Renal pelvis (tissue), 4 donors: ENCODE data around the gene ATP2A2. TPM values are rescaled to one million over a fixed set of nuclear protein-coding genes. Genes with fewer than 3 reads are reported as not detected.
"Not testable (repeated sequence)": the region's sequence is repeated elsewhere in the genome, so short reads cannot be mapped to it uniquely, and the experiment has no call there.

Experiments used
- DNase-seq: peaks from one replicate; pipeline ENCODE4 v3.0.0-alpha.2; 2013
- polyA plus RNA-seq, 3 donors: library from polyadenylated mRNA; unstranded; fragments of 120-200 nt; gene quantifications; one replicate each; pipeline ENCODE4 v1.2.1, GENCODE V29; 2013; ENCODE audit not compliant: insufficient read length in 3 of 3

Gene ATP2A2
- polyA plus RNA-seq, 3 donors = 161 to 167 (median 162) TPM

- DNase-seq = no peak
Observed at GRCh38 chr12:110365489-110366320, 84.7 kb downstream of the ATP2A2 start.

- no peak for DNase-seq
Observed at GRCh38 chr12:110366321-110367142, 85.5 kb downstream of the ATP2A2 start.

GRCh38 chr12:110367181-110367864 lies 86.3 kb downstream of the ATP2A2 start:
- peak; percentile 37 for DNase-seq

- DNase-seq = no peak
Observed at GRCh38 chr12:110369992-110370391, 88.9 kb downstream of the ATP2A2 start.

GRCh38 chr12:110370732-110371231 lies 89.7 kb downstream of the ATP2A2 start:
- no peak for DNase-seq

- no peak for DNase-seq
Observed at GRCh38 chr12:110371408-110372055, 90.5 kb downstream of the ATP2A2 start.

GRCh38 chr12:110372056-110372425 lies 91.0 kb downstream of the ATP2A2 start:
- DNase-seq = no peak

GRCh38 chr12:110373025-110373424 lies 92.0 kb downstream of the ATP2A2 start:
- DNase-seq = no peak

GRCh38 chr12:110373425-110373824 lies 92.4 kb downstream of the ATP2A2 start:
- DNase-seq = no peak

GRCh38 chr12:110373962-110374611 lies 93.0 kb downstream of the ATP2A2 start:
- DNase-seq = no peak

- not testable (repeated sequence) for DNase-seq
Observed at GRCh38 chr12:110378131-110378790, 97.2 kb downstream of the ATP2A2 start.

GRCh38 chr12:110379197-110379596 lies 98.2 kb downstream of the ATP2A2 start:
- DNase-seq = no peak

- DNase-seq = no peak
Observed at GRCh38 chr12:110379631-110380030, 98.6 kb downstream of the ATP2A2 start.

- DNase-seq = no peak
Observed at GRCh38 chr12:110382683-110383082, 101.6 kb downstream of the ATP2A2 start.

Other genes starting within 250 kb of the ATP2A2 start
- 10 to 100 TPM; 29.5 to 38.6 (median 38.3) TPM for gene C12orf76, start 232.7 kb upstream of the ATP2A2 start, polyA plus RNA-seq
- 10 to 100 TPM; 43.8 to 50.5 (median 48.1) TPM for gene IFT81, start 156.9 kb upstream of the ATP2A2 start, polyA plus RNA-seq
- 100 to 1,000 TPM in 1 of 3 donors, 10 to 100 TPM in 2; 63.4 to 103 (median 84.9) TPM for gene ANAPC7, start 122.5 kb downstream of the ATP2A2 start, polyA plus RNA-seq
- gene ARPC3, start 169.1 kb downstream of the ATP2A2 start, polyA plus RNA-seq = 100 to 1,000 TPM; 232 to 250 (median 247) TPM
- gene GPN3, start 187.0 kb downstream of the ATP2A2 start, polyA plus RNA-seq = 10 to 100 TPM; 34.8 to 37.5 (median 36.1) TPM
- 10 to 100 TPM; 14.8 to 20.1 (median 15.6) TPM for gene FAM216A, start 187.6 kb downstream of the ATP2A2 start, polyA plus RNA-seq
- 100 to 1,000 TPM; 123 to 154 (median 136) TPM for gene VPS29, start 220.9 kb downstream of the ATP2A2 start, polyA plus RNA-seq
- 1 to 10 TPM in 2 of 3 donors, under 1 TPM in 1; 0.83 to 1.7 (median 1.0) TPM for gene RAD9B, start 221.1 kb downstream of the ATP2A2 start, polyA plus RNA-seq